ENCODE results near the gene ZNF670. TPM values are rescaled to one million over a fixed set of nuclear protein-coding genes. Genes with fewer than 3 reads are reported as not detected.

The ZNF670 gene
- total and polyA plus RNA-seq, 9 of the 15 experiments (the other 6 are each of a cell fraction or from before 2014, with no cell fraction given) = 7.1 to 23.4 (median 11.8) TPM

GRCh38 chr1:247078258-247079140 lies at the start of gene ZNF670 (continued):
- TF ChIP-seq SREBF2 (CRISPR knock-in tag; IDR thresholded peaks at IDR 0.05) (no peak), MCM7 (IDR thresholded peaks at IDR 0.05) (no peak), RUNX1 (IDR thresholded peaks at IDR 0.05; ENCODE audit: low read depth) (no peak), ZNF121 (CRISPR knock-in tag; conservative IDR thresholded peaks at IDR 0.05) (no peak), ZNF695 (CRISPR knock-in tag; IDR thresholded peaks at IDR 0.05) (no peak), ZNF79 (CRISPR knock-in tag; IDR thresholded peaks at IDR 0.05; ENCODE audit: low read depth) (no peak), SMAD1 (IDR thresholded peaks at IDR 0.05; ENCODE audit: low read depth, low read length, partially characterized antibody) (no peak), THRA (IDR thresholded peaks at IDR 0.05) (no peak), ZKSCAN1 (IDR thresholded peaks at IDR 0.05; ENCODE audit: low read depth, low read length) (peak; percentile 60; the same call in 1 of the 2 replicates), CBFB (CRISPR knock-in tag; IDR thresholded peaks at IDR 0.05) (no peak), GATAD2A (IDR thresholded peaks at IDR 0.05) (peak; percentile 63; the same call in 1 of the 2 replicates), XRCC5 (IDR thresholded peaks at IDR 0.05; ENCODE audit: low read depth, low read length) (peak; percentile 87; the same call in 1 of the 2 replicates), NEUROD1 (IDR thresholded peaks at IDR 0.05; ENCODE audit: borderline replicate concordance, low read depth, low read length, partially characterized antibody) (peak; percentile 45), SOX6 (IDR thresholded peaks at IDR 0.05) (peak; percentile 64), ZSCAN32 (CRISPR knock-in tag; IDR thresholded peaks at IDR 0.05) (no peak), ILK (tag; IDR thresholded peaks at IDR 0.05; ENCODE audit: borderline replicate concordance, low read depth) (no peak), ZNF316 (IDR thresholded peaks at IDR 0.05) (peak; percentile 44; the same call in 1 of the 2 replicates), ZNF140 (CRISPR knock-in tag; IDR thresholded peaks at IDR 0.05) (no peak), TRIM25 (IDR thresholded peaks at IDR 0.05; ENCODE audit: borderline replicate concordance) (no peak), TARDBP (IDR thresholded peaks at IDR 0.05) (no peak), NR2C2 (CRISPR knock-in tag; IDR thresholded peaks at IDR 0.05) (no peak), NR2C2 (tag; IDR thresholded peaks at IDR 0.05) (peak; percentile 68), DEAF1 (CRISPR knock-in tag; IDR thresholded peaks at IDR 0.05) (no peak), NFRKB (IDR thresholded peaks at IDR 0.05; ENCODE audit: low read depth) (peak; percentile 42; the same call in 1 of the 2 replicates), MBD2 (IDR thresholded peaks at IDR 0.05; ENCODE audit: borderline replicate concordance, low read depth) (peak; percentile 78), DACH1 (IDR thresholded peaks at IDR 0.05; ENCODE audit: partially characterized antibody) (no peak)

Data from K562 (cell line).